IMR-90 (cell line): ENCODE measurements around the gene TEDC2. TPM values are rescaled to one million over a fixed set of nuclear protein-coding genes. Genes with fewer than 3 reads are reported as not detected.
A peak's percentile ranks its signal among the peaks of the same experiment; 100 is the strongest.

Source experiments
- ATAC-seq: fragments of 200-7000 bp; cut with Tn5 transposase; 2 replicates; pipeline ENCODE4 v1.9.1; 2020; ENCODE audit warnings: low read depth, mild to moderate bottlenecking, moderate library complexity
- BruUV-seq: library from RNA; stranded (reverse); fragments of 400-500 nt; replicated peaks from 2 replicates; lab custom pipeline; 2021; lab: Mats Ljungman, UMichigan
- CTCF ChIA-PET: fragments of 300-600 bp; formaldehyde crosslinking; extraction: SDS; loops from one replicate; lab custom pipeline; 2021; ENCODE audit warnings: antibody characterized with exemption; lab: Yijun Ruan, JAX
- POLR2A ChIA-PET: fragments of 300-600 bp; sonication (Branson Sonifier 250); formaldehyde crosslinking; loops from one replicate; lab custom pipeline; 2022; ENCODE audit warnings: antibody characterized with exemption; ENCODE audit not compliant: unreplicated experiment; lab: Charles Lee
- DNase-seq: peaks from one replicate; pipeline ENCODE4 v3.0.0; 2013
- H2AFZ ChIP-seq: replicated peaks from 2 replicates; pipeline ENCODE3; 2013; ENCODE audit warnings: low read length, mild to moderate bottlenecking; ENCODE audit not compliant: poor library complexity
- H2AK5ac ChIP-seq: 2 replicates; pipeline ENCODE4 v1.6.1; 2013; ENCODE audit warnings: low read depth, low read length, inconsistent platforms
- H2AK9ac ChIP-seq: replicated peaks from 2 replicates; pipeline ENCODE3; 2013; ENCODE audit warnings: mild to moderate bottlenecking, low read depth, low read length, moderate library complexity; ENCODE audit not compliant: poor library complexity
- H2BK120ac ChIP-seq: 2 replicates; pipeline ENCODE4 v1.6.1; 2013; ENCODE audit warnings: low read depth, low read length, inconsistent platforms
- H2BK15ac ChIP-seq: 3 replicates; pipeline ENCODE4 v1.6.1; 2013; ENCODE audit warnings: low read depth, low read length, inconsistent platforms
- H2BK20ac ChIP-seq: 2 replicates; pipeline ENCODE4 v1.6.1; 2013; ENCODE audit warnings: low read depth, mild to moderate bottlenecking, inconsistent platforms, low read length, moderate library complexity
- H2BK5ac ChIP-seq: 2 replicates; pipeline ENCODE4 v1.6.1; 2013; ENCODE audit warnings: mild to moderate bottlenecking, low read depth, low read length, inconsistent platforms; ENCODE audit not compliant: poor library complexity, severe bottlenecking
- H3K14ac ChIP-seq: replicated peaks from 2 replicates; pipeline ENCODE4 v1.6.1; 2013; ENCODE audit warnings: low read depth, low read length, inconsistent platforms
- H3K18ac ChIP-seq: 2 replicates; pipeline ENCODE4 v1.6.1; 2013; ENCODE audit warnings: low read depth, low read length, control low read depth
- H3K23ac ChIP-seq: 2 replicates; pipeline ENCODE4 v1.6.1; 2013; ENCODE audit warnings: low read depth, low read length, inconsistent platforms
- H3K27ac ChIP-seq: 2 replicates; pipeline ENCODE4 v1.5.1; 2013; ENCODE audit warnings: mild to moderate bottlenecking, control low read depth, low read length; ENCODE audit not compliant: insufficient read depth
- H3K27me3 ChIP-seq: 2 replicates; pipeline ENCODE4 v1.6.1; 2013; ENCODE audit warnings: low read length; ENCODE audit not compliant: control insufficient read depth, insufficient read depth
- H3K36me3 ChIP-seq: 2 replicates; pipeline ENCODE4 v1.6.1; 2013; ENCODE audit warnings: low read length, mixed read lengths; ENCODE audit not compliant: control insufficient read depth, insufficient read depth
- H3K4ac ChIP-seq: 2 replicates; pipeline ENCODE4 v1.6.1; 2013; ENCODE audit warnings: low read depth, low read length, inconsistent platforms
- H3K4me1 ChIP-seq: 2 replicates; pipeline ENCODE4 v1.6.1; 2013; ENCODE audit warnings: low read length, mixed read lengths; ENCODE audit not compliant: control insufficient read depth, insufficient read depth
- H3K4me2 ChIP-seq: 2 replicates; pipeline ENCODE4 v1.6.1; 2013; ENCODE audit warnings: low read depth, mild to moderate bottlenecking, control low read depth, low read length, moderate library complexity
- H3K4me3 ChIP-seq: 2 replicates; pipeline ENCODE4 v1.5.1; 2013; ENCODE audit warnings: low read depth, mild to moderate bottlenecking, control low read depth, low read length, moderate library complexity; ENCODE audit not compliant: insufficient read depth
- H3K56ac ChIP-seq: 2 replicates; pipeline ENCODE4 v1.6.1; 2013; ENCODE audit warnings: low read length, inconsistent platforms; ENCODE audit not compliant: insufficient read depth; ENCODE audit errors: extremely low read depth
- H3K79me1 ChIP-seq, 2 experiments: 2 replicates each; pipeline ENCODE4 v1.6.1; 2013; ENCODE audit warnings: low read length in 2 of 2, inconsistent platforms in 1 of 2, low read depth in 1 of 2
- H3K9ac ChIP-seq: 2 replicates; pipeline ENCODE4 v1.6.1; 2013; ENCODE audit warnings: low read depth, low read length, control low read depth
- H3K9me1 ChIP-seq: 2 replicates; pipeline ENCODE4 v1.6.1; 2013; ENCODE audit warnings: low read length, inconsistent platforms; ENCODE audit not compliant: insufficient read depth
- H3K9me3 ChIP-seq: 2 replicates; pipeline ENCODE4 v1.6.1; 2013; ENCODE audit warnings: low read length; ENCODE audit not compliant: control insufficient read depth, insufficient read depth
- H4K20me1 ChIP-seq: 2 replicates; pipeline ENCODE4 v1.6.1; 2013; ENCODE audit warnings: low read length, inconsistent platforms; ENCODE audit not compliant: insufficient read depth
- H4K5ac ChIP-seq: 2 replicates; pipeline ENCODE4 v1.6.1; 2013; ENCODE audit warnings: mild to moderate bottlenecking, low read depth, low read length, control low read depth
- H4K8ac ChIP-seq, 2 experiments: 2 replicates each; pipeline ENCODE4 v1.6.1; 2013; ENCODE audit warnings: low read depth in 2 of 2, low read length in 2 of 2, control low read depth in 1 of 2, inconsistent platforms in 1 of 2
- H4K91ac ChIP-seq: 2 replicates; pipeline ENCODE4 v1.6.1; 2013; ENCODE audit warnings: low read depth, low read length, inconsistent platforms; ENCODE audit not compliant: insufficient read depth
- CEBPB ChIP-seq: IDR thresholded peaks from 2 replicates; pipeline ENCODE4 v1.6.1; 2012; ENCODE audit warnings: low read depth, low read length, improper control_type of control experiment
- ELK1 ChIP-seq: fragments of 150-350 bp; IDR thresholded peaks from 2 replicates; pipeline ENCODE4 v1.6.1; 2016; ENCODE audit warnings: low read depth, mild to moderate bottlenecking, low read length, moderate library complexity, borderline replicate concordance
- FOS ChIP-seq: fragments of 150-350 bp; IDR thresholded peaks from 2 replicates; pipeline ENCODE4 v1.6.1; 2016; ENCODE audit warnings: low read depth, low read length
- MAZ ChIP-seq: IDR thresholded peaks from 2 replicates; pipeline ENCODE4 v1.6.1; 2012; ENCODE audit warnings: low read depth, mild to moderate bottlenecking, low read length, improper control_type of control experiment, moderate library complexity, borderline replicate concordance
- MXI1 ChIP-seq: IDR thresholded peaks from 2 replicates; pipeline ENCODE4 v1.6.1; 2012; ENCODE audit warnings: low read depth, mild to moderate bottlenecking, low read length, moderate library complexity, borderline replicate concordance
- SMC3 ChIP-seq: fragments of 150-350 bp; IDR thresholded peaks from 2 replicates; pipeline ENCODE4 v1.6.1; 2016; ENCODE audit warnings: low read depth, mild to moderate bottlenecking, antibody characterized with exemption, low read length, moderate library complexity
- WGBS, 2 experiments: methylation state at CpG; one replicate each; pipeline versions ENCODE4 v1.1.5 to v1.1.7; 2013; ENCODE audit warnings: missing lambda C conversion rate in 2 of 2; ENCODE audit not compliant: insufficient read length in 1 of 2; ENCODE audit errors: extremely low coverage in 2 of 2; 5-methylcytosine and 5-hydroxymethylcytosine counted together
- dilution Hi-C: fragments of 300-500 bp; cut with HindIII; formaldehyde crosslinking; loops from one replicate; pipeline ENCODE4 v1.14.3; 2018; ENCODE audit warnings: low sequenced_read_pairs; ENCODE audit not compliant: unreplicated experiment
- in situ Hi-C: fragments of 300-500 bp; cut with MboI; formaldehyde crosslinking; loops from 3 replicates; pipeline ENCODE4 v1.14.3; 2019; ENCODE audit warnings: low sequenced_read_pairs, inconsistent platforms, mixed read lengths
- intact Hi-C: fragments of 100-400 bp; cut with micrococcal nuclease; formaldehyde crosslinking; loops from 2 replicates; pipeline ENCODE4 v1.10.0; 2022
- polyA plus RNA-seq, 3 experiments: library from polyadenylated mRNA; depleted of rRNA; stranded (reverse); fragments of >200 nt; gene quantifications; 2 replicates each; pipeline ENCODE4 v1.2.3, GENCODE V29; 2012; ENCODE audit warnings: low replicate concordance in 1 of 3
- total RNA-seq: library from RNA; depleted of rRNA; stranded (reverse); fragments of >200 nt; gene quantifications from 2 replicates; pipeline ENCODE4 v1.2.3, GENCODE V29; 2012

The TEDC2 gene
- total and polyA plus RNA-seq, 2 of the 4 experiments (the other 2 are of a cell fraction): 3.6 to 7.3 TPM

- CTCF ChIA-PET: interaction anchor here (0.5 kb wide), 1 partner anchor 24 kb away, joined by 3 read pairs; no protein-coding TSS in a partner anchor
- peak overlapping the region; percentile 97 for H2AK9ac ChIP-seq
- in situ Hi-C loops: loop anchor here (10.0 kb wide), 1 partner anchor 153 kb away; no protein-coding TSS in a partner anchor
- no peak overlapping the region; the same call in 1 of the 2 replicates for H2AK5ac ChIP-seq
- no peak overlapping the region for H3K18ac ChIP-seq
- no peaks in the 10 kb centered on the region for H3K27me3 ChIP-seq
- no peak overlapping the region for H3K27ac ChIP-seq
- POLR2A ChIA-PET: no interaction called here
- no peak overlapping the region for H2BK15ac ChIP-seq
- H3K79me1 ChIP-seq: peaks cover 29 to 36% of the 10 kb centered on the region in 2 experiments
- intact Hi-C loops: no loop called here
- dilution Hi-C loops: no loop called here
- no peak overlapping the region for H3K4me3 ChIP-seq
- no peak overlapping the region for H2AFZ ChIP-seq
- peaks cover 15% of the 10 kb centered on the region for H3K9me1 ChIP-seq
- ATAC-seq (no peak), DNase-seq (no peak)
- H2BK5ac ChIP-seq: no peak overlapping the region
- H3K9ac ChIP-seq: no peak overlapping the region
- H4K5ac ChIP-seq: no peak overlapping the region
- no peak overlapping the region for H3K4me2 ChIP-seq
- H2BK120ac ChIP-seq: no peak overlapping the region
- H2BK20ac ChIP-seq: no peak overlapping the region
- 80% methylated on average over 2 of the region's 4 CpGs; no CpG with 5 or more reads in 1 of the 2 experiments for WGBS, 2 experiments
- TF ChIP-seq MXI1 (no peak), CEBPB (no peak), SMC3 (no peak), FOS (no peak), MAZ (no peak), ELK1 (no peak)
- no peak overlapping the region for H4K91ac ChIP-seq
- no TSS peak for BruUV-seq
- H3K14ac ChIP-seq: no peak overlapping the region
- peak overlapping the region; percentile 90 for H3K23ac ChIP-seq
- no peak overlapping the region for H4K8ac ChIP-seq
- H3K4me1 ChIP-seq: peaks cover 4% of the 10 kb centered on the region
- no peaks in the 10 kb centered on the region for H3K9me3 ChIP-seq
- H4K20me1 ChIP-seq: 0 out of 2 replicates have a peak, but pooled peaks cover 3% of the 10 kb centered on the region
- H3K56ac ChIP-seq: no peak overlapping the region
- no peak overlapping the region for H3K4ac ChIP-seq
- no peaks in the 10 kb centered on the region; the same call in 1 of the 2 replicates for H3K36me3 ChIP-seq
Observed at GRCh38 chr16:2427526-2427925, 32.4 kb upstream of the TEDC2 start.
